ENCODE data around the gene TMC4. TPM values are rescaled to one million over a fixed set of nuclear protein-coding genes. Genes with fewer than 3 reads are reported as not detected.

TMC4 gene
- total and polyA plus RNA-seq, 12 donors: 0.59 to 11.6 (median 2.1) TPM

DNA sequence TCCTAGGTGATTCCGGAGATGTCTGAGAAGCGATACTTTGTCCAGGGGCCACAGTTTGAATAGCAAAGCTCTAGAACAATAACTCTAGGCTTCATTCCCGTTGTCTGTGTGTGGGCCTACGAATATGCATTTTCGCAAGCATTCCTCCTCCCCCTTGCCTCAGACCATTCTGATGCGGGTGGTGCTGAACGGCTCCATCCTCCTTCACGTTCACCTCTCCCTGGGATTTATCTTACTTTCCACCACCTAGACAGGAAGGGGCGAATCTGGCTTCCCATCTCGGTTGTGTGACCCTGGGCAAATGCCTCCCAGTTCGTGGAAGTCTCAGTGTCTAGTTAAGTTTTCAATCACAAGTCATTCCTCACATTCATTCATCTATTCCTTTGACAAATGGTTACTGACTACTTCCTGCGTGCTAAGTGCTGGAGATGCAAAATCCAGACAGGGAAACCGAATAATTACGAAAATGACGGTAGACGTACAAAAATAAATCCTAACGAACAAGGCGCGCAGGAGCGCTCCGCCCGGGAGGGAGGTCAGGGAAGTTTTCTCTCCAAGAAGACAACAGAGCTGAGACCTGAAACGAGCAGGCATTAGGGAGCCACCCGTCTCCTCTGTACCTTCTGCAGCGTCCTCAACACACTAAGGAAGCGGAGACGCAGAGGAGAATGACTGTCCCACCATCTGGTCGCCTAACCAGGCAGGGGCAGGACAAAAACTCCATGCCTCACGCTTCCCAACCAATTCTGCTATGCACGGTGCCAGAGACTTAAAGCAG, 36.7 kb downstream of the TMC4 start:
- H3K4me1 ChIP-seq: peaks cover 16 to 45% (median 38%) of the 10 kb centered on the region in 9 donors
- intact Hi-C loops (cut with DNase I): loop anchor here in 1 of 10 donors (2.0 kb wide), 1 partner anchor 21 kb away; the partner anchor contains the start of genes PRPF31 and TFPT
- WGBS, 2 donors: 4% methylated on average over 30 of the region's 30 CpGs
- ATAC-seq: no peak
- TF ChIP-seq, protein P1, sequence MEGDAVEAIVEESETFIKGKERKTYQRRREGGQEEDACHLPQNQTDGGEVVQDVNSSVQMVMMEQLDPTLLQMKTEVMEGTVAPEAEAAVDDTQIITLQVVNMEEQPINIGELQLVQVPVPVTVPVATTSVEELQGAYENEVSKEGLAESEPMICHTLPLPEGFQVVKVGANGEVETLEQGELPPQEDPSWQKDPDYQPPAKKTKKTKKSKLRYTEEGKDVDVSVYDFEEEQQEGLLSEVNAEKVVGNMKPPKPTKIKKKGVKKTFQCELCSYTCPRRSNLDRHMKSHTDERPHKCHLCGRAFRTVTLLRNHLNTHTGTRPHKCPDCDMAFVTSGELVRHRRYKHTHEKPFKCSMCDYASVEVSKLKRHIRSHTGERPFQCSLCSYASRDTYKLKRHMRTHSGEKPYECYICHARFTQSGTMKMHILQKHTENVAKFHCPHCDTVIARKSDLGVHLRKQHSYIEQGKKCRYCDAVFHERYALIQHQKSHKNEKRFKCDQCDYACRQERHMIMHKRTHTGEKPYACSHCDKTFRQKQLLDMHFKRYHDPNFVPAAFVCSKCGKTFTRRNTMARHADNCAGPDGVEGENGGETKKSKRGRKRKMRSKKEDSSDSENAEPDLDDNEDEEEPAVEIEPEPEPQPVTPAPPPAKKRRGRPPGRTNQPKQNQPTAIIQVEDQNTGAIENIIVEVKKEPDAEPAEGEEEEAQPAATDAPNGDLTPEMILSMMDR (IDR thresholded peaks at IDR 0.05): no peak
- peak overlapping the region in 9 of 10 donors; percentile 28 to 76 (median 61) for H3K27ac ChIP-seq
- DNase-seq: no peak
- H3K27me3 ChIP-seq: peaks cover 0 to 6% (median 0%) of the 10 kb centered on the region in 7 donors
- H3K4me3 ChIP-seq: peak overlapping the region; percentile 7 to 69 (median 58)
- peaks cover 0 to 35% (median 0%) of the 10 kb centered on the region in 9 donors for H3K36me3 ChIP-seq
- H3K9me3 ChIP-seq: no peaks in the 10 kb centered on the region

- Histone ChIP-seq H3K9me3 (no peaks in the 10 kb centered on the region), H3K27ac (no peak overlapping the region), H3K27me3 (peaks cover 0 to 6% (median 0%) of the 10 kb centered on the region in 7 donors), H3K36me3 (peaks cover 0 to 38% (median 8%) of the 10 kb centered on the region in 9 donors), H3K4me1 (peaks cover 10 to 23% (median 17%) of the 10 kb centered on the region in 9 donors), H3K4me3 (no peak overlapping the region)
- TF ChIP-seq, protein P1 (IDR thresholded peaks at IDR 0.05): no peak
- no peak for DNase-seq
- intact Hi-C loops (cut with DNase I): no loop called here
- no peak for ATAC-seq
- 63 to 79% methylated on average over 2 of the region's 2 CpGs for WGBS, 2 donors
Observed at GRCh38 chr19:54133957-54134590, 38.9 kb downstream of the TMC4 start.

DNA sequence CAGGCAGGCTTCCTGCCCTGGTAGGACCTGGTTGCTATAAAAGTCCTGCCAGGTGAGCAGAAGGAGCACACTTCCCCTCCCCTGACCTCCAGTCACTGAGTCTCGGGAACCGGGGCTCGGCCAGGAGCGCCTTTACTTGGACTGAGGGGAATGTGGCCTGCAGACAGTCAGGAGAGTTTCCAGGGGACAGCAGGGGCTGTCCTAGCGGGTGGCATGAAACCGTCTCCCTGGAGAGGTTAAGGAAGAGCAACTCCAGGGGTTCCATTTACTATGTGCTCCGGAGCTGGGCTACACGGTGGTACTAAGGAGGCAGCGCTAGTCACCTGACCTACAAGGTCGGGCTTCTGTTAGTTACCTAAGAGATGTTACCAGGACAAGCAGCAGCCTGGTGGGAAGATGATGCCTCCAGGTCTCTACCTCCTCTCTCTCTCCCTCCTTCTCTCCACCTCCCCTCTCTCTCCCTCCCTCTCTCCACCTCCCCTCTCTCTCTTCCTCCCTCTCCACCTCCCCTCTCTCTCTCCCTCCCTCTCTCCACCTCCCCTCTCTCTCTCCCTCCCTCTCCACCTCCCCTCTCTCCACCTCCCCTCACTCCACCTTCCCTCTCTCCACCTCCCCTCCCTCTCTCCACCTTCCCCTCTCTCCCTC, 39.5 kb downstream of the TMC4 start:
- intact Hi-C loops (cut with DNase I): no loop called here
- DNase-seq: no peak
- no peak for ATAC-seq

More for the DNA sequence above, 39.5 kb downstream of the TMC4 start:
- H3K4me1 ChIP-seq: peaks cover 4 to 16% (median 11%) of the 10 kb centered on the region in 9 donors
- no peaks in the 10 kb centered on the region for H3K9me3 ChIP-seq
- WGBS, 2 donors: 79 to 84% methylated on average over 10 of the region's 10 CpGs
- H3K27ac ChIP-seq: no peak overlapping the region
- H3K36me3 ChIP-seq: peaks cover 0 to 45% (median 14%) of the 10 kb centered on the region in 9 donors
- H3K4me3 ChIP-seq: no peak overlapping the region
- peaks cover 0 to 6% (median 0%) of the 10 kb centered on the region in 7 donors for H3K27me3 ChIP-seq
- TF ChIP-seq, protein P1 (IDR thresholded peaks at IDR 0.05): no peak
